Skeletal muscle tissue (tissue), 4 donors: ENCODE results near the gene GSE1. TPM values are rescaled to one million over a fixed set of nuclear protein-coding genes. Genes with fewer than 3 reads are reported as not detected.

ENCODE experiments used
- H3K27ac ChIP-seq: one replicate; pipeline ENCODE4 v1.7.0; 2013; ENCODE audit warnings: mild to moderate bottlenecking, low read depth, low read length, inconsistent platforms
- H3K27me3 ChIP-seq, 3 donors: one replicate each; pipeline ENCODE4 v1.7.0; 2013; ENCODE audit warnings: low read length in 3 of 3; ENCODE audit not compliant: control insufficient read depth in 3 of 3, insufficient read depth in 3 of 3
- H3K36me3 ChIP-seq, 3 donors: one replicate each; pipeline ENCODE4 v1.7.0; 2013; ENCODE audit warnings: low read length in 3 of 3; ENCODE audit not compliant: control insufficient read depth in 3 of 3, insufficient read depth in 3 of 3
- H3K4me1 ChIP-seq, 3 donors: one replicate each; pipeline ENCODE4 v1.7.0; 2013; ENCODE audit warnings: low read length in 3 of 3, mild to moderate bottlenecking in 3 of 3; ENCODE audit not compliant: control insufficient read depth in 3 of 3, insufficient read depth in 3 of 3
- H3K4me3 ChIP-seq, 3 donors: one replicate each; pipeline ENCODE4 v1.7.0; 2013; ENCODE audit warnings: low read length in 3 of 3
- H3K9ac ChIP-seq, 3 donors: one replicate each; pipeline ENCODE4 v1.7.0; 2013; ENCODE audit warnings: low read length in 3 of 3, mild to moderate bottlenecking in 3 of 3, moderate library complexity in 2 of 3, low read depth in 1 of 3
- H3K9me3 ChIP-seq, 3 donors: one replicate each; pipeline ENCODE4 v1.7.0; 2013; ENCODE audit warnings: low read length in 3 of 3; ENCODE audit not compliant: control insufficient read depth in 3 of 3
- total RNA-seq: library from RNA; depleted of rRNA; stranded (reverse); fragments of >200 nt; gene quantifications from one replicate; pipeline ENCODE4 v1.2.3, GENCODE V29; 2014
- donor health status: Osteomylitis.

GSE1 gene
- total RNA-seq, 1 donor from 2014 or later: 27.7 TPM

GRCh38 chr16:85664580-85665372 lies 51.7 kb downstream of the GSE1 start:
- Histone ChIP-seq H3K9me3 (no peaks in the 10 kb centered on the region), H3K27me3 (no peaks in the 10 kb centered on the region), H3K9ac (no peak overlapping the region), H3K36me3 (peaks cover 75 to 78% (median 76%) of the 10 kb centered on the region in 3 donors), H3K4me3 (no peak overlapping the region), H3K4me1 (peaks cover 11 to 24% (median 16%) of the 10 kb centered on the region in 3 donors), H3K27ac (no peak overlapping the region)

GRCh38 chr16:85665373-85665740 lies 52.2 kb downstream of the GSE1 start:
- Histone ChIP-seq H3K4me3 (no peak overlapping the region), H3K4me1 (peaks cover 5 to 23% (median 13%) of the 10 kb centered on the region in 3 donors), H3K9ac (no peak overlapping the region), H3K27ac (no peak overlapping the region), H3K27me3 (no peaks in the 10 kb centered on the region), H3K9me3 (no peaks in the 10 kb centered on the region), H3K36me3 (peaks cover 77 to 80% (median 79%) of the 10 kb centered on the region in 3 donors)

- Histone ChIP-seq H3K27ac (no peak overlapping the region), H3K9ac (no peak overlapping the region), H3K4me1 (peaks cover 5 to 22% (median 13%) of the 10 kb centered on the region in 3 donors), H3K36me3 (peaks cover 80 to 81% (median 80%) of the 10 kb centered on the region in 3 donors), H3K4me3 (no peak overlapping the region), H3K9me3 (no peaks in the 10 kb centered on the region), H3K27me3 (no peaks in the 10 kb centered on the region)
Observed at GRCh38 chr16:85665929-85666328, 52.8 kb downstream of the GSE1 start.

GRCh38 chr16:85667261-85667660 lies 54.1 kb downstream of the GSE1 start:
- Histone ChIP-seq H3K27ac (no peak overlapping the region), H3K4me3 (no peak overlapping the region), H3K9ac (no peak overlapping the region), H3K36me3 (peaks cover 77 to 81% (median 80%) of the 10 kb centered on the region in 3 donors), H3K4me1 (peaks cover 5 to 22% (median 13%) of the 10 kb centered on the region in 3 donors), H3K27me3 (no peaks in the 10 kb centered on the region), H3K9me3 (no peaks in the 10 kb centered on the region)

- Histone ChIP-seq H3K9me3 (no peaks in the 10 kb centered on the region), H3K36me3 (peaks cover 77 to 80% (median 78%) of the 10 kb centered on the region in 3 donors), H3K4me3 (no peak overlapping the region), H3K9ac (no peak overlapping the region), H3K27me3 (no peaks in the 10 kb centered on the region), H3K4me1 (peaks cover 5 to 22% (median 13%) of the 10 kb centered on the region in 3 donors), H3K27ac (no peak overlapping the region)
Observed at GRCh38 chr16:85667841-85668413, 54.8 kb downstream of the GSE1 start.

GRCh38 chr16:85668676-85669424 lies 55.7 kb downstream of the GSE1 start:
- H3K4me1 ChIP-seq: peaks cover 4 to 20% (median 12%) of the 10 kb centered on the region in 3 donors
- no peaks in the 10 kb centered on the region for H3K9me3 ChIP-seq
- H3K4me3 ChIP-seq: no peak overlapping the region
- H3K9ac ChIP-seq: peak overlapping the region in 1 of 3 donors; percentile 25
- peaks cover 72 to 73% (median 72%) of the 10 kb centered on the region in 3 donors for H3K36me3 ChIP-seq
- H3K27me3 ChIP-seq: no peaks in the 10 kb centered on the region
- H3K27ac ChIP-seq: no peak overlapping the region

GRCh38 chr16:85670840-85671239 lies 57.7 kb downstream of the GSE1 start:
- Histone ChIP-seq H3K9ac (no peak overlapping the region), H3K27me3 (no peaks in the 10 kb centered on the region), H3K36me3 (peaks cover 59 to 66% (median 62%) of the 10 kb centered on the region in 3 donors), H3K4me3 (no peak overlapping the region), H3K4me1 (peaks cover 2 to 22% (median 14%) of the 10 kb centered on the region in 3 donors), H3K9me3 (no peaks in the 10 kb centered on the region), H3K27ac (no peak overlapping the region)

- H3K36me3 ChIP-seq: peaks cover 33 to 42% (median 36%) of the 10 kb centered on the region in 3 donors
- H3K9me3 ChIP-seq: no peaks in the 10 kb centered on the region
- no peak overlapping the region for H3K4me3 ChIP-seq
- H3K27me3 ChIP-seq: no peaks in the 10 kb centered on the region
- peak overlapping the region; percentile 5 for H3K27ac ChIP-seq
- peak overlapping the region in 1 of 3 donors; percentile 25 for H3K9ac ChIP-seq
- H3K4me1 ChIP-seq: peaks cover 2 to 26% (median 11%) of the 10 kb centered on the region in 3 donors
Observed at GRCh38 chr16:85673529-85674417, 60.7 kb downstream of the GSE1 start.

- H3K4me3 ChIP-seq: no peak overlapping the region
- H3K27me3 ChIP-seq: no peaks in the 10 kb centered on the region
- H3K36me3 ChIP-seq: peaks cover 29 to 37% (median 32%) of the 10 kb centered on the region in 3 donors
- no peak overlapping the region for H3K27ac ChIP-seq
- peaks cover 2 to 23% (median 9%) of the 10 kb centered on the region in 3 donors for H3K4me1 ChIP-seq
- H3K9me3 ChIP-seq: no peaks in the 10 kb centered on the region
- no peak overlapping the region for H3K9ac ChIP-seq
Observed at GRCh38 chr16:85674418-85674755, 61.3 kb downstream of the GSE1 start.
